Measurements from ENCODE around the gene PCBD1.

GRCh38 chr10:70838270-70838805 is 50.0 kb downstream of the PCBD1 start:
- TF ChIP-seq CTCF (IDR thresholded peaks at IDR 0.05; ENCODE audit: insufficient read depth, low read length), result no peak
- no peak for TF ChIP-seq GABPA (IDR thresholded peaks at IDR 0.05; ENCODE audit: low read depth)
